T-cell (primary cell): Measurements from ENCODE around the gene TMEM145. TPM values are rescaled to one million over a fixed set of nuclear protein-coding genes. Genes with fewer than 3 reads are reported as not detected.
"Not testable (repeated sequence)": the region's sequence is repeated elsewhere in the genome, so short reads cannot be mapped to it uniquely, and the experiment has no call there.

Experiments used
- ATAC-seq, 4 experiments: fragments of 200-7000 bp in 3 of 4; fragments of 150-1000 bp in 1 of 4; cut with Tn5 transposase; replicated peaks in 1 of 4; 1 replicate in 3 of 4; 2 replicates in 1 of 4; pipeline ENCODE4 v1.10.0; 2021; ENCODE audit warnings: moderate library complexity in 3 of 4, mild to moderate bottlenecking in 2 of 4, moderate number of reproducible peaks in 1 of 4
- CTCF ChIA-PET, 2 donors: fragments of 300-600 bp; sonication (Branson Sonifier 250); formaldehyde crosslinking; loops; one replicate each; lab custom pipeline; 2022; ENCODE audit warnings: antibody characterized with exemption in 2 of 2; lab: Charles Lee
- POLR2A ChIA-PET, 2 donors: fragments of 300-600 bp; sonication (Branson Sonifier 250); formaldehyde crosslinking; loops; one replicate each; lab custom pipeline; 2022; ENCODE audit warnings: antibody characterized with exemption in 2 of 2; lab: Charles Lee
- DNase-seq, 35 experiments: peaks; one replicate each; pipeline versions ENCODE4 v3.0.0 to v3.0.0-alpha.2; 2013 to 2023
- H3K27ac ChIP-seq: one replicate; pipeline ENCODE4 v1.5.1; 2013; ENCODE audit warnings: low read length
- H3K27me3 ChIP-seq, 2 experiments: replicated peaks in 1 of 2; 1 replicate in 1 of 2; 2 replicates in 1 of 2; pipeline versions ENCODE4 v1.6.1 to v1.7.0; 2013; ENCODE audit warnings: low read length in 1 of 2, mixed read lengths in 1 of 2; ENCODE audit not compliant: control insufficient read depth in 2 of 2, insufficient read depth in 2 of 2; ENCODE audit errors: extremely low read depth in 1 of 2
- H3K36me3 ChIP-seq, 2 donors: 1 replicate in 1 of 2; 2 replicates in 1 of 2; pipeline versions ENCODE4 v1.6.1 to v1.7.0; 2013; ENCODE audit warnings: low read length in 1 of 2; ENCODE audit not compliant: control insufficient read depth in 2 of 2, insufficient read depth in 1 of 2; ENCODE audit errors: extremely low read depth in 1 of 2
- H3K4me1 ChIP-seq, 2 experiments: 1 replicate in 1 of 2; 2 replicates in 1 of 2; pipeline versions ENCODE4 v1.6.1 to v1.7.0; 2013; ENCODE audit warnings: low read length in 2 of 2, mixed read lengths in 1 of 2; ENCODE audit not compliant: insufficient read depth in 2 of 2, control insufficient read depth in 1 of 2; ENCODE audit errors: extremely low read depth in 1 of 2
- H3K4me3 ChIP-seq, 2 donors: 1 replicate in 1 of 2; 2 replicates in 1 of 2; pipeline versions ENCODE4 v1.5.1 to v1.7.0; 2013; ENCODE audit warnings: mild to moderate bottlenecking in 2 of 2, low read length in 1 of 2, moderate library complexity in 1 of 2; ENCODE audit not compliant: control insufficient read depth in 1 of 2; ENCODE audit errors: extremely low read depth in 1 of 2
- H3K9me3 ChIP-seq: 2 replicates; pipeline ENCODE4 v1.7.0; 2013
- H3K27ac Mint-ChIP-seq, 2 donors: one replicate each; pipeline ENCODE4 v1.8.0; 2020 to 2021; ENCODE audit warnings: mild to moderate bottlenecking in 2 of 2, mixed read lengths in 2 of 2
- H3K27me3 Mint-ChIP-seq, 2 donors: one replicate each; pipeline ENCODE4 v1.8.0; 2021 to 2022; ENCODE audit warnings: mixed read lengths in 2 of 2
- H3K36me3 Mint-ChIP-seq: one replicate; pipeline ENCODE4 v1.8.0; 2021; ENCODE audit warnings: mixed read lengths
- H3K4me1 Mint-ChIP-seq, 3 donors: one replicate each; pipeline ENCODE4 v1.8.0; 2020 to 2022; ENCODE audit warnings: mixed read lengths in 3 of 3, mild to moderate bottlenecking in 1 of 3
- H3K4me3 Mint-ChIP-seq, 3 donors: one replicate each; pipeline ENCODE4 v1.8.0; 2020 to 2022; ENCODE audit warnings: mild to moderate bottlenecking in 3 of 3, mixed read lengths in 3 of 3, moderate library complexity in 3 of 3
- H3K9me3 Mint-ChIP-seq, 3 donors: one replicate each; pipeline ENCODE4 v1.8.0; 2020 to 2022; ENCODE audit warnings: mixed read lengths in 3 of 3
- WGBS: methylation state at CpG from one replicate; pipeline ENCODE4 v1.1.5; 2013; ENCODE audit warnings: missing lambda C conversion rate; ENCODE audit not compliant: insufficient coverage; 5-methylcytosine and 5-hydroxymethylcytosine counted together
- total RNA-seq, 35 experiments: library from RNA in 6 of 35; stranded (reverse) in 6 of 35; fragments of 120-200 nt in 1 of 35; gene quantifications; one replicate each; pipeline versions ENCODE4 v1.2.1 to v1.2.4 and lab custom pipeline; 2013 to 2026

The TMEM145 gene
- total RNA-seq, 5 donors from 2014 or later (not counting 1 experiment from before 2014, with no cell fraction given): not detected

GRCh38 chr19:42326969-42327368, 13.9 kb downstream of the TMEM145 start:
- H3K27ac ChIP-seq: no peak overlapping the region
- H3K9me3 ChIP-seq: no peaks in the 10 kb centered on the region
- peaks cover 8 to 27% of the 10 kb centered on the region in 2 experiments for H3K4me1 ChIP-seq
- H3K4me3 Mint-ChIP-seq: peak overlapping the region; percentile 88 to 97 (median 89)
- ChIA-PET CTCF (no interaction called here), POLR2A (interaction anchor here in 1 of 2 donors (0.7 kb wide), 1 partner anchor 619 kb away, joined by 3 read pairs; the partner anchor contains the start of gene CEACAM5)
- H3K27me3 Mint-ChIP-seq: peaks cover 15% of the 10 kb centered on the region in 2 donors
- ATAC-seq (no peak), DNase-seq (no peak)
- H3K4me3 ChIP-seq: no peak overlapping the region
- H3K36me3 ChIP-seq: peaks cover 0 to 4% of the 10 kb centered on the region in 2 donors
- H3K36me3 Mint-ChIP-seq: no peaks in the 10 kb centered on the region
- peaks cover 17 to 32% (median 25%) of the 10 kb centered on the region in 3 donors for H3K4me1 Mint-ChIP-seq
- peaks cover 0 to 21% of the 10 kb centered on the region in 2 experiments for H3K27me3 ChIP-seq
- no peak overlapping the region for H3K27ac Mint-ChIP-seq
- no peaks in the 10 kb centered on the region for H3K9me3 Mint-ChIP-seq

GRCh38 chr19:42327381-42327780, 14.3 kb downstream of the TMEM145 start:
- Histone ChIP-seq H3K36me3 (peaks cover 0 to 4% of the 10 kb centered on the region in 2 donors), H3K9me3 (no peaks in the 10 kb centered on the region), H3K27ac (no peak overlapping the region), H3K27me3 (peaks cover 0 to 17% of the 10 kb centered on the region in 2 experiments), H3K4me3 (no peak overlapping the region), H3K4me1 (peaks cover 8 to 27% of the 10 kb centered on the region in 2 experiments)
- Mint-ChIP-seq H3K4me3 (peak overlapping the region in 1 of 3 donors; percentile 88), H3K36me3 (no peaks in the 10 kb centered on the region), H3K4me1 (peaks cover 17 to 32% (median 25%) of the 10 kb centered on the region in 3 donors), H3K27ac (no peak overlapping the region), H3K27me3 (peaks cover 15% of the 10 kb centered on the region in 2 donors), H3K9me3 (no peaks in the 10 kb centered on the region)
- ATAC-seq (no peak), DNase-seq (no peak)
- ChIA-PET CTCF (no interaction called here), POLR2A (no interaction called here)
- WGBS: 100% methylated on average over 4 of the region's 5 CpGs

- no peaks in the 10 kb centered on the region for H3K9me3 ChIP-seq
- no peak for DNase-seq
- peaks cover 0 to 4% of the 10 kb centered on the region in 2 donors for H3K36me3 ChIP-seq
- ChIA-PET CTCF (interaction anchor here in 1 of 2 donors (0.6 kb wide), 1 partner anchor 110 kb away, joined by 3 read pairs; no protein-coding TSS in a partner anchor), POLR2A (no interaction called here)
- H3K27ac Mint-ChIP-seq: no peak overlapping the region
- H3K4me3 ChIP-seq: no peak overlapping the region
- H3K27me3 Mint-ChIP-seq: peaks cover 11 to 12% of the 10 kb centered on the region in 2 donors
- H3K4me1 ChIP-seq: peaks cover 8 to 27% of the 10 kb centered on the region in 2 experiments
- H3K4me3 Mint-ChIP-seq: no peak overlapping the region
- H3K36me3 Mint-ChIP-seq: no peaks in the 10 kb centered on the region
- no peaks in the 10 kb centered on the region for H3K9me3 Mint-ChIP-seq
- H3K27me3 ChIP-seq: peaks cover 0 to 16% of the 10 kb centered on the region in 2 experiments
- no peak for ATAC-seq
- H3K27ac ChIP-seq: no peak overlapping the region
- WGBS: no CpG with 5 or more reads among the region's 1 CpG
- peaks cover 17 to 32% (median 25%) of the 10 kb centered on the region in 3 donors for H3K4me1 Mint-ChIP-seq
Observed at GRCh38 chr19:42328106-42328505, 15.0 kb downstream of the TMEM145 start.

- Mint-ChIP-seq H3K27me3 (peaks cover 6 to 7% of the 10 kb centered on the region in 2 donors), H3K9me3 (no peaks in the 10 kb centered on the region), H3K36me3 (no peaks in the 10 kb centered on the region), H3K4me3 (no peak overlapping the region), H3K4me1 (peaks cover 17 to 32% (median 23%) of the 10 kb centered on the region in 3 donors), H3K27ac (no peak overlapping the region)
- DNase-seq (no peak), ATAC-seq (no peak)
- WGBS: 71% methylated on average over 2 of the region's 2 CpGs
- H3K27me3 ChIP-seq: peaks cover 0 to 10% of the 10 kb centered on the region in 2 experiments
- no peak overlapping the region for H3K27ac ChIP-seq
- ChIA-PET CTCF (interaction anchor here in 1 of 2 donors (0.6 to 1.0 kb wide), 2 partner anchors 109 to 237 kb away, joined by 3 to 4 read pairs; no protein-coding TSS in a partner anchor), POLR2A (no interaction called here)
- peaks cover 0 to 4% of the 10 kb centered on the region in 2 donors for H3K36me3 ChIP-seq
- peaks cover 8 to 27% of the 10 kb centered on the region in 2 experiments for H3K4me1 ChIP-seq
- H3K4me3 ChIP-seq: no peak overlapping the region
- H3K9me3 ChIP-seq: no peaks in the 10 kb centered on the region
Observed at GRCh38 chr19:42328854-42329253, 15.7 kb downstream of the TMEM145 start.

- peaks cover 3 to 14% of the 10 kb centered on the region in 2 experiments for H3K4me1 ChIP-seq
- no CpG with 5 or more reads among the region's 2 CpGs for WGBS
- no peak overlapping the region for H3K4me3 Mint-ChIP-seq
- peaks cover 0 to 4% of the 10 kb centered on the region in 2 donors for H3K36me3 ChIP-seq
- ATAC-seq (no peak), DNase-seq (no peak)
- ChIA-PET POLR2A (interaction anchor here in 1 of 2 donors (0.6 kb wide), 1 partner anchor 240 kb away, joined by 5 read pairs; no protein-coding TSS in a partner anchor), CTCF (interaction anchor here in 1 of 2 donors (0.5 to 0.6 kb wide), 2 partner anchors 136 to 232 kb away, joined by 4 read pairs; no protein-coding TSS in a partner anchor)
- no peaks in the 10 kb centered on the region for H3K27me3 ChIP-seq
- peaks cover 12 to 25% (median 17%) of the 10 kb centered on the region in 3 donors for H3K4me1 Mint-ChIP-seq
- no peaks in the 10 kb centered on the region for H3K36me3 Mint-ChIP-seq
- no peaks in the 10 kb centered on the region for H3K9me3 Mint-ChIP-seq
- H3K27ac Mint-ChIP-seq: no peak overlapping the region
- H3K4me3 ChIP-seq: no peak overlapping the region
- no peak overlapping the region for H3K27ac ChIP-seq
- H3K9me3 ChIP-seq: no peaks in the 10 kb centered on the region
- peaks cover 0 to under 1% of the 10 kb centered on the region in 2 donors for H3K27me3 Mint-ChIP-seq
Observed at GRCh38 chr19:42330241-42330711, 17.2 kb downstream of the TMEM145 start.

- H3K4me3 ChIP-seq, DNase-seq, H3K27me3 ChIP-seq, H3K4me3 Mint-ChIP-seq, H3K4me1 ChIP-seq, H3K27ac Mint-ChIP-seq, CTCF ChIA-PET, H3K36me3 ChIP-seq, H3K36me3 Mint-ChIP-seq, H3K9me3 ChIP-seq, ATAC-seq, H3K27ac ChIP-seq, POLR2A ChIA-PET, H3K27me3 Mint-ChIP-seq, H3K9me3 Mint-ChIP-seq: not testable (repeated sequence)
- no CpG with 5 or more reads among the region's 3 CpGs for WGBS
- peaks cover 10 to 21% (median 13%) of the 10 kb centered on the region in 3 donors for H3K4me1 Mint-ChIP-seq
Observed at GRCh38 chr19:42331333-42331732, 18.2 kb downstream of the TMEM145 start.
